ENCODE data around the gene RIT2. TPM values are rescaled to one million over a fixed set of nuclear protein-coding genes. Genes with fewer than 3 reads are reported as not detected.
"Not testable (repeated sequence)": the region's sequence is repeated elsewhere in the genome, so short reads cannot be mapped to it uniquely, and the experiment has no call there.

RIT2 gene
- total RNA-seq, 1 experiment from 2014 or later: not detected

GRCh38 chr18:42798606-42799170 lies 316.8 kb downstream of the RIT2 start:
- Mint-ChIP-seq H3K27ac (ENCODE audit: unreplicated experiment) (no peak overlapping the region), H3K36me3 (ENCODE audit: insufficient read depth, unreplicated experiment) (no peaks in the 10 kb centered on the region), H3K27me3 (ENCODE audit: unreplicated experiment) (no peaks in the 10 kb centered on the region), H3K4me1 (ENCODE audit: low read depth, unreplicated experiment) (no peaks in the 10 kb centered on the region), H3K4me3 (ENCODE audit: low read depth, unreplicated experiment) (no peak overlapping the region), H3K9me3 (ENCODE audit: low read depth, unreplicated experiment) (peaks cover 6% of the 10 kb centered on the region)
- DNase-seq: no peak
- CTCF ChIA-PET: no interaction called here
- BruUV-seq (replicated peaks): no TSS peak
- no peak for TF ChIP-seq CTCF (IDR thresholded peaks at IDR 0.05; ENCODE audit: unreplicated experiment)
- intact Hi-C loops (cut with micrococcal nuclease; ENCODE audit: unreplicated experiment): no loop called here

GRCh38 chr18:42795213-42795789 lies 320.2 kb downstream of the RIT2 start:
- H3K9me3 Mint-ChIP-seq (ENCODE audit: low read depth, unreplicated experiment); H3K27me3 Mint-ChIP-seq (ENCODE audit: unreplicated experiment): not testable (repeated sequence)

GRCh38 chr18:42792731-42793130 lies 322.8 kb downstream of the RIT2 start:
- H3K9me3 Mint-ChIP-seq (ENCODE audit: low read depth, unreplicated experiment): peaks cover 6% of the 10 kb centered on the region
- CTCF ChIA-PET: no interaction called here

More at GRCh38 chr18:42795213-42795789, 320.2 kb downstream of the RIT2 start:
- DNase-seq; intact Hi-C loops (cut with micrococcal nuclease; ENCODE audit: unreplicated experiment); BruUV-seq (replicated peaks); CTCF ChIA-PET; H3K4me1 Mint-ChIP-seq (ENCODE audit: low read depth, unreplicated experiment); H3K27ac Mint-ChIP-seq (ENCODE audit: unreplicated experiment); H3K36me3 Mint-ChIP-seq (ENCODE audit: insufficient read depth, unreplicated experiment); H3K4me3 Mint-ChIP-seq (ENCODE audit: low read depth, unreplicated experiment): not testable (repeated sequence)

GRCh38 chr18:42784632-42785031 lies 330.9 kb downstream of the RIT2 start:
- peaks cover 31% of the 10 kb centered on the region for H3K4me1 Mint-ChIP-seq (ENCODE audit: low read depth, unreplicated experiment)
- peaks cover 6% of the 10 kb centered on the region for H3K9me3 Mint-ChIP-seq (ENCODE audit: low read depth, unreplicated experiment)
- BruUV-seq (replicated peaks): no TSS peak
- H3K27me3 Mint-ChIP-seq (ENCODE audit: unreplicated experiment): no peaks in the 10 kb centered on the region
- peak overlapping the region; percentile 67 for H3K27ac Mint-ChIP-seq (ENCODE audit: unreplicated experiment)
- H3K36me3 Mint-ChIP-seq (ENCODE audit: insufficient read depth, unreplicated experiment): peaks cover 7% of the 10 kb centered on the region
- DNase-seq: no peak
- H3K4me3 Mint-ChIP-seq (ENCODE audit: low read depth, unreplicated experiment): no peak overlapping the region
- intact Hi-C loops (cut with micrococcal nuclease; ENCODE audit: unreplicated experiment): loop anchor here (10.0 kb wide), 1 partner anchor 110 kb away; no protein-coding TSS in a partner anchor
- CTCF ChIA-PET: no interaction called here
- TF ChIP-seq CTCF (IDR thresholded peaks at IDR 0.05; ENCODE audit: unreplicated experiment): no peak

More at GRCh38 chr18:42792731-42793130, 322.8 kb downstream of the RIT2 start:
- Mint-ChIP-seq H3K4me3 (ENCODE audit: low read depth, unreplicated experiment) (no peak overlapping the region), H3K36me3 (ENCODE audit: insufficient read depth, unreplicated experiment) (no peaks in the 10 kb centered on the region), H3K4me1 (ENCODE audit: low read depth, unreplicated experiment) (no peaks in the 10 kb centered on the region), H3K27me3 (ENCODE audit: unreplicated experiment) (no peaks in the 10 kb centered on the region), H3K27ac (ENCODE audit: unreplicated experiment) (no peak overlapping the region)
- DNase-seq: no peak
- no peak for TF ChIP-seq CTCF (IDR thresholded peaks at IDR 0.05; ENCODE audit: unreplicated experiment)
- no TSS peak for BruUV-seq (replicated peaks)
- intact Hi-C loops (cut with micrococcal nuclease; ENCODE audit: unreplicated experiment): no loop called here

- peaks cover 7% of the 10 kb centered on the region for H3K36me3 Mint-ChIP-seq (ENCODE audit: insufficient read depth, unreplicated experiment)
- peaks cover 31% of the 10 kb centered on the region for H3K4me1 Mint-ChIP-seq (ENCODE audit: low read depth, unreplicated experiment)
- BruUV-seq (replicated peaks): no TSS peak
- peak overlapping the region; percentile 84 for H3K27ac Mint-ChIP-seq (ENCODE audit: unreplicated experiment)
- no peak for TF ChIP-seq CTCF (IDR thresholded peaks at IDR 0.05; ENCODE audit: unreplicated experiment)
- DNase-seq: peak; percentile 4
- peak overlapping the region; percentile 37 for H3K4me3 Mint-ChIP-seq (ENCODE audit: low read depth, unreplicated experiment)
- CTCF ChIA-PET: interaction anchor here (0.7 to 0.9 kb wide), 2 partner anchors 12 to 17 kb away, joined by 3 read pairs; no protein-coding TSS in a partner anchor
- H3K27me3 Mint-ChIP-seq (ENCODE audit: unreplicated experiment): no peaks in the 10 kb centered on the region
- peaks cover 3% of the 10 kb centered on the region for H3K9me3 Mint-ChIP-seq (ENCODE audit: low read depth, unreplicated experiment)
- intact Hi-C loops (cut with micrococcal nuclease; ENCODE audit: unreplicated experiment): loop anchor here (10.0 kb wide), 1 partner anchor 112 kb away; no protein-coding TSS in a partner anchor
Measured at GRCh38 chr18:42782929-42783328, 332.6 kb downstream of the RIT2 start.
